Fibroblast of villous mesenchyme (primary cell): Measurements from ENCODE around the gene NFIA. TPM values are rescaled to one million over a fixed set of nuclear protein-coding genes. Genes with fewer than 3 reads are reported as not detected.

Experiments
- DNase-seq: peaks from one replicate; pipeline ENCODE4 v3.0.0-alpha.2; 2010; ENCODE audit warnings: low read depth
- H3K4me3 ChIP-seq: 2 replicates; pipeline ENCODE4 v1.5.1; 2011; ENCODE audit warnings: low read depth, mild to moderate bottlenecking, low read length
- CTCF ChIP-seq: IDR thresholded peaks from 2 replicates; pipeline ENCODE4 v1.5.1; 2012; ENCODE audit warnings: low read depth, mild to moderate bottlenecking, low read length; ENCODE audit not compliant: insufficient read depth
- total RNA-seq: library from RNA; depleted of rRNA; stranded (reverse); fragments of >200 nt; gene quantifications from 2 replicates; pipeline ENCODE4 v1.2.3, GENCODE V29; 2012

NFIA gene
- total RNA-seq, 1 donor: 10.4 TPM

GRCh38 chr1:61193808-61194207, 111.4 kb downstream of the NFIA start:
- DNase-seq: no peak
- TF ChIP-seq CTCF: no peak
- H3K4me3 ChIP-seq: no peak overlapping the region

- no peak for DNase-seq
- TF ChIP-seq CTCF: no peak
- no peak overlapping the region for H3K4me3 ChIP-seq
Measured at GRCh38 chr1:61198554-61198953, 116.2 kb downstream of the NFIA start.

GRCh38 chr1:61201035-61201434, 118.7 kb downstream of the NFIA start:
- DNase-seq: no peak
- no peak overlapping the region for H3K4me3 ChIP-seq
- no peak for TF ChIP-seq CTCF

- H3K4me3 ChIP-seq: peak overlapping the region; percentile 26
- no peak for TF ChIP-seq CTCF
- DNase-seq: peak; percentile 85
Measured at GRCh38 chr1:61202854-61203598, 120.7 kb downstream of the NFIA start.

- no peak for TF ChIP-seq CTCF
- DNase-seq: no peak
- no peak overlapping the region for H3K4me3 ChIP-seq
Measured at GRCh38 chr1:61204528-61204927, 122.2 kb downstream of the NFIA start.

- TF ChIP-seq CTCF: no peak
- DNase-seq: no peak
- no peak overlapping the region for H3K4me3 ChIP-seq
Measured at GRCh38 chr1:61207416-61207815, 125.1 kb downstream of the NFIA start.

GRCh38 chr1:61208172-61208571, 125.8 kb downstream of the NFIA start:
- no peak for DNase-seq
- no peak overlapping the region for H3K4me3 ChIP-seq
- no peak for TF ChIP-seq CTCF
